ENCODE results near the gene TEKT4.

The TEKT4 gene

GRCh38 chr2:94869552-94870439 lies 1.4 kb upstream of the TEKT4 start:
- H3K4me3 ChIP-seq (ENCODE audit: low read depth, low read length), result no peak overlapping the region
- DNase-seq (ENCODE audit: low read depth), result no peak
- TF ChIP-seq CTCF (IDR thresholded peaks at IDR 0.05; ENCODE audit: low read depth, low read length, missing control alignments), result no peak
- in situ Hi-C loops (cut with HindIII; ENCODE audit: low sequenced_read_pairs), result no loop called here

GRCh38 chr2:94870440-94871225 lies 597 bp upstream of the TEKT4 start:
- TF ChIP-seq CTCF (IDR thresholded peaks at IDR 0.05; ENCODE audit: low read depth, low read length, missing control alignments), result peak; percentile 15
- DNase-seq (ENCODE audit: low read depth), result no peak
- in situ Hi-C loops (cut with HindIII; ENCODE audit: low sequenced_read_pairs), result no loop called here
- H3K4me3 ChIP-seq (ENCODE audit: low read depth, low read length), result no peak overlapping the region

- H3K4me3 ChIP-seq (ENCODE audit: low read depth, low read length), result no peak overlapping the region
Observed at GRCh38 chr2:94872088-94872618, 923 bp downstream of the TEKT4 start.

GRCh38 chr2:94872676-94873361 lies 1.6 kb downstream of the TEKT4 start:
- DNase-seq (ENCODE audit: low read depth), result no peak
- no peak overlapping the region for H3K4me3 ChIP-seq (ENCODE audit: low read depth, low read length)
- no peak for TF ChIP-seq CTCF (IDR thresholded peaks at IDR 0.05; ENCODE audit: low read depth, low read length, missing control alignments)
- in situ Hi-C loops (cut with HindIII; ENCODE audit: low sequenced_read_pairs), result no loop called here

More at GRCh38 chr2:94872088-94872618, 923 bp downstream of the TEKT4 start:
- no peak for TF ChIP-seq CTCF (IDR thresholded peaks at IDR 0.05; ENCODE audit: low read depth, low read length, missing control alignments)
- in situ Hi-C loops (cut with HindIII; ENCODE audit: low sequenced_read_pairs), result no loop called here
- DNase-seq (ENCODE audit: low read depth), result no peak

DNA sequence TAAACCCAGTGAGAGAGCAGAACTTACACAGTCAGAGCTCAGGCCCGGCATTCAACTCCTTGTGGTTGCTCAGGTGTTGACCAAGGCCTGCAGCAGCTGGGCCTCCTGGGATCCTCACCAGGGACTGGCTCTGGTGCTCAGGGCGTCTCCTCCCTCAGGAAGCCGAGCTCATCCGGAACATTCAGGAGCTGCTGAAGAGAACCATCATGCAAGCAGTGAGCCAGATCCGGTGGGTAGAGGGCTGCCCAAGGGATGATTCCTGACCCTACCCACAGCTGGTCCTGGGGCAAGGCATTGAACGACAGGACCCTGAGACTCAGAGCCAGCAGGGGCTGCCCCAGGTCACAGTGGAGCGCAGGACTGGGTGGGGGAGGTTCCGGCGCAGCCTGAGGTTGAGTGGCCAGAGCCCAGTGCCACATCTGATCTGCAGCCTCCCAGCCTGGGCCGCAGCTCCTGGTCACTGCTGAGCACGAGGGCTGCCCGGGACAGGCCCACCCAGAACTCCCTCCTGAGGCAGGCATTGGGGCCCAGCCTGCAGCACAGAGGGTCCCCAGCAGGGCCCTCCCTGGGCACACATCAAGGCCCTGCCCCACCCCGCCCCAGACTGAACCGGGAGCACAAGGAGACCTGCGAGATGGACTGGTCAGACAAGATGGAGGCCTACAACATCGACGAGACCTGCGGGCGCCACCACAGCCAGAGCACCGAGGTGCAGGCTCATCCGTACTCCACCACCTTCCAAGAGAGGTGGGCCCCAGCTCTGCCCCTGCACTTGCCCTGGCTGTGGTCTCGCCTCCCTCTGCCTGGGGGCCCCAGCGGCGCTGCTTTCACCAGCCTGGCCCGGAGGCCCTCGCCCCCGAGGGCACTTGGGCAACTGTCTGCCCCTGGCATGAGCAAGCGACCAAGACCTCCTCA lies 2.4 kb downstream of the TEKT4 start:
- no peak for TF ChIP-seq CTCF (IDR thresholded peaks at IDR 0.05; ENCODE audit: low read depth, low read length, missing control alignments)
- in situ Hi-C loops (cut with HindIII; ENCODE audit: low sequenced_read_pairs), result no loop called here
- no peak overlapping the region for H3K4me3 ChIP-seq (ENCODE audit: low read depth, low read length)
- DNase-seq (ENCODE audit: low read depth), result no peak
